Dermis blood vessel endothelial cell (primary cell): ENCODE results near the gene UGT1A5. TPM values are rescaled to one million over a fixed set of nuclear protein-coding genes. Genes with fewer than 3 reads are reported as not detected.

ENCODE experiments used
- DNase-seq: peaks from one replicate; pipeline ENCODE4 v3.0.0; 2010
- total RNA-seq: library from RNA; depleted of rRNA; stranded (reverse); fragments of >200 nt; gene quantifications from 2 replicates; pipeline ENCODE4 v1.2.3, GENCODE V29; 2014

Gene UGT1A5
- total RNA-seq, 1 donor from 2014 or later = not detected

GRCh38 chr2:233789554-233789953, 76.8 kb downstream of the UGT1A5 start:
- DNase-seq = no peak

GRCh38 chr2:233791151-233791882, 78.6 kb downstream of the UGT1A5 start:
- no peak for DNase-seq

GRCh38 chr2:233791883-233792329, 79.2 kb downstream of the UGT1A5 start:
- no peak for DNase-seq

- no peak for DNase-seq
Measured at GRCh38 chr2:233792720-233793119, 80.0 kb downstream of the UGT1A5 start.

GRCh38 chr2:233793465-233794127, 80.9 kb downstream of the UGT1A5 start:
- DNase-seq = no peak

GRCh38 chr2:233794128-233794658, 81.5 kb downstream of the UGT1A5 start:
- no peak for DNase-seq

GRCh38 chr2:233795735-233796171, 83.0 kb downstream of the UGT1A5 start:
- no peak for DNase-seq

GRCh38 chr2:233796254-233796653, 83.5 kb downstream of the UGT1A5 start:
- no peak for DNase-seq

GRCh38 chr2:233798335-233799086, 85.8 kb downstream of the UGT1A5 start:
- no peak for DNase-seq

GRCh38 chr2:233799087-233799665, 86.5 kb downstream of the UGT1A5 start:
- no peak for DNase-seq

GRCh38 chr2:233799716-233800115, 87.0 kb downstream of the UGT1A5 start:
- no peak for DNase-seq

GRCh38 chr2:233800208-233800607, 87.5 kb downstream of the UGT1A5 start:
- DNase-seq = no peak

- peak; percentile 25 for DNase-seq
Measured at GRCh38 chr2:233801357-233802131, 88.8 kb downstream of the UGT1A5 start.

- DNase-seq = no peak
Measured at GRCh38 chr2:233802132-233802815, 89.6 kb downstream of the UGT1A5 start.

GRCh38 chr2:233803292-233803911, 90.7 kb downstream of the UGT1A5 start:
- DNase-seq = no peak

GRCh38 chr2:233803994-233804393, 91.3 kb downstream of the UGT1A5 start:
- DNase-seq = no peak

GRCh38 chr2:233807215-233807865, 94.6 kb downstream of the UGT1A5 start:
- DNase-seq = no peak

GRCh38 chr2:233807966-233808935, 95.5 kb downstream of the UGT1A5 start:
- no peak for DNase-seq

- DNase-seq = no peak
Measured at GRCh38 chr2:233810385-233810784, 97.7 kb downstream of the UGT1A5 start.
